Kidney (tissue), 22 donors: Measurements from ENCODE around the gene FAM216B. TPM values are rescaled to one million over a fixed set of nuclear protein-coding genes. Genes with fewer than 3 reads are reported as not detected.

Source experiments
- DNase-seq, 5 donors: peaks; one replicate each; pipeline ENCODE4 v3.0.0-alpha.2; 2013 to 2020
- FAIRE-seq: peaks from 2 replicates; lab custom pipeline; 2012; peaks lifted over from hg19 to GRCh38; lab: Jason Lieb, UNC
- H3K27ac ChIP-seq, 2 donors: one replicate each; pipeline ENCODE4 v1.7.0; 2013; ENCODE audit warnings: low read depth in 2 of 2, low read length in 2 of 2, inconsistent platforms in 1 of 2
- H3K27me3 ChIP-seq: one replicate; pipeline ENCODE4 v1.7.1; 2013; ENCODE audit warnings: low read length, inconsistent platforms; ENCODE audit not compliant: control insufficient read depth, insufficient read depth
- H3K36me3 ChIP-seq, 3 donors: one replicate each; pipeline versions ENCODE4 v1.7.0 to v1.7.1; 2013; ENCODE audit warnings: low read length in 3 of 3, control low read depth in 1 of 3, inconsistent platforms in 1 of 3; ENCODE audit not compliant: insufficient read depth in 3 of 3, control insufficient read depth in 2 of 3
- H3K4me1 ChIP-seq, 3 donors: one replicate each; pipeline versions ENCODE4 v1.7.0 to v1.7.1; 2013; ENCODE audit warnings: low read length in 3 of 3, inconsistent platforms in 1 of 3, low read depth in 1 of 3; ENCODE audit not compliant: control insufficient read depth in 2 of 3, insufficient read depth in 2 of 3
- H3K4me3 ChIP-seq, 3 donors: one replicate each; pipeline versions ENCODE4 v1.7.0 to v1.8.1; 2013; ENCODE audit warnings: low read length in 3 of 3, control low read depth in 1 of 3, inconsistent platforms in 1 of 3
- H3K9ac ChIP-seq, 3 donors: one replicate each; pipeline versions ENCODE4 v1.7.0 to v1.7.1; 2013; ENCODE audit warnings: low read length in 3 of 3, control low read depth in 1 of 3, inconsistent platforms in 1 of 3
- H3K9me3 ChIP-seq, 3 donors: one replicate each; pipeline versions ENCODE4 v1.7.0 to v1.7.1; 2013; ENCODE audit warnings: low read length in 3 of 3, control low read depth in 1 of 3, inconsistent platforms in 1 of 3; ENCODE audit not compliant: control insufficient read depth in 2 of 3, insufficient read depth in 1 of 3
- intact Hi-C: fragments of 100-400 bp; cut with DNase I; formaldehyde crosslinking; loops from one replicate; pipeline ENCODE4 v1.11.1; 2022
- long read RNA-seq, 10 donors: library from polyadenylated mRNA in 1 of 10; unstranded in 1 of 10; transcript quantifications; one replicate each; pipeline ENCODE4 v2.0.0 and lab custom pipeline, GENCODE V29; 2021 to 2026
- polyA plus RNA-seq: library from polyadenylated mRNA; stranded (reverse); fragments of 350-450 nt; fragmentation: Illumina TruSeq; extraction: RNeasy Lipid Tissue Mini Kit (QIAGEN cat#74804); gene quantifications from one replicate; pipeline ENCODE4 v1.2.3, GENCODE V29; 2014; ENCODE audit warnings: low read depth, low replicate concordance; ENCODE audit not compliant: insufficient read depth
- total RNA-seq: library from RNA; stranded (reverse); fragmentation: NEBNext Ultra II Directional; extraction: Animal tissue kit (Norgen Biotek cat#: 25700); gene quantifications from one replicate; pipeline ENCODE4 v1.2.1, GENCODE V29; 2021
- TF ChIP-seq, protein P1 (sequence below): IDR thresholded peaks from 3 replicates; pipeline ENCODE4 v1.5.1; 2012; ENCODE audit warnings: mild to moderate bottlenecking, moderate library complexity, borderline replicate concordance; ENCODE audit not compliant: insufficient read depth; ENCODE audit errors: extremely low read depth
- donor health status: control.
- donor health status: control.
- donor health status: control.
- donor health status: control.
- donor health status: control.
- donor health status: DM: yes; HTN: yes; CAD: no.
- donor health status: Normal renal cell carcinoma (clear cell type).

FAM216B gene
- total RNA-seq (0.09 TPM), polyA plus RNA-seq (not detected)
- long read RNA-seq, donor 1, result 0 reads
- long read RNA-seq, donor 2, result 0 reads
- long read RNA-seq, donor 3, result 0 reads
- long read RNA-seq, donor 4, result 0 reads
- long read RNA-seq, donor 5, result 0 reads
- long read RNA-seq, donor 6, result 0 reads
- long read RNA-seq, donor 7, result 0 reads
- long read RNA-seq, donor 8, result 0 reads
- long read RNA-seq, donor 9, result 0 reads
- long read RNA-seq, donor 10, result 0 reads

DNA sequence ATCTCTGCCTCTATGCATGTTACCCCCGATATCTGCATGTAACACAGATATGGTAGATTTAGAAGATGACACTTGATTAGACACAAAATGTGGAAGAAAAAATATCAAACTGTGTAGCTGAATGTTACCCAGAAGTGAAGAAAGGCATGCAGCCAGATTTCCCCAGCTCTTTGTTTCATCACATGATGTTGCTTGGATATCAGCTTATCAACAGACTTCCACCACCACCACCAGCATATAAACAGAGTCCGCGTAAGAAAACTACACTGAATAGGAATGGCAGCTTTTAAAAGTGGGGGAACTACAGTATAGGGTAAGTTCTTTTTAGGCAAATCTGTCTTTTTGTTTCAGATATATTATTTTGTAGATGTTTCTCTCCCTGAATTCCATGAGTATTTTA is at the start of gene FAM216B:
TSS of gene FAM216B (plus strand) at position 233 of the 400 bp plus-strand sequence. CDS start 2,484 bp downstream, outside the sequence.
- TF ChIP-seq, protein P1, sequence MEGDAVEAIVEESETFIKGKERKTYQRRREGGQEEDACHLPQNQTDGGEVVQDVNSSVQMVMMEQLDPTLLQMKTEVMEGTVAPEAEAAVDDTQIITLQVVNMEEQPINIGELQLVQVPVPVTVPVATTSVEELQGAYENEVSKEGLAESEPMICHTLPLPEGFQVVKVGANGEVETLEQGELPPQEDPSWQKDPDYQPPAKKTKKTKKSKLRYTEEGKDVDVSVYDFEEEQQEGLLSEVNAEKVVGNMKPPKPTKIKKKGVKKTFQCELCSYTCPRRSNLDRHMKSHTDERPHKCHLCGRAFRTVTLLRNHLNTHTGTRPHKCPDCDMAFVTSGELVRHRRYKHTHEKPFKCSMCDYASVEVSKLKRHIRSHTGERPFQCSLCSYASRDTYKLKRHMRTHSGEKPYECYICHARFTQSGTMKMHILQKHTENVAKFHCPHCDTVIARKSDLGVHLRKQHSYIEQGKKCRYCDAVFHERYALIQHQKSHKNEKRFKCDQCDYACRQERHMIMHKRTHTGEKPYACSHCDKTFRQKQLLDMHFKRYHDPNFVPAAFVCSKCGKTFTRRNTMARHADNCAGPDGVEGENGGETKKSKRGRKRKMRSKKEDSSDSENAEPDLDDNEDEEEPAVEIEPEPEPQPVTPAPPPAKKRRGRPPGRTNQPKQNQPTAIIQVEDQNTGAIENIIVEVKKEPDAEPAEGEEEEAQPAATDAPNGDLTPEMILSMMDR, result no peak
- no peaks in the 10 kb centered on the region for H3K9me3 ChIP-seq
- no peaks in the 10 kb centered on the region for H3K4me1 ChIP-seq
- no peak within 1 kb of the TSS for H3K4me3 ChIP-seq
- H3K27ac ChIP-seq, result no peak within 1 kb of the TSS
- no peak for DNase-seq
- FAIRE-seq, result no peak
- H3K27me3 ChIP-seq, result no peaks in the 10 kb centered on the region
- H3K9ac ChIP-seq, result no peak within 1 kb of the TSS
- no peaks in the 10 kb centered on the region for H3K36me3 ChIP-seq
- intact Hi-C loops, result no loop called here

DNA sequence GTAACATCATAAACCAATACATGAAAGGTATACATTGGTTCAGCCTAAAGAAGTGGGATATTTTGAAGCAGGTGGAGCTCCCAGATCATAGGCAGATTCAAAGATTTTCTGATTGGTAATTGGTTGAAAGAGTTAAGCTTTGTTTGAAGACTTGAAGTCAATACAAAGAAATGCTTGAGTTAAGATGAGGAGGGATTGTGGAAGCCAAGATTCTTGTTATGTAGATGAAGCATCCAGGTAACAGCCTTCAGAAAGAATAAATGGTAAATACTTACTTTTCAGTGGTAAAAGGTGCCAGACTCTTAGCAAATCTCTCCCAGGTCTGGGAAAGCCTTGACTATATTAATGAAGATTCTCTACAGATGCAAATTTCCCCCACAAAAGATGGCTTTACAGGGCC is 49.3 kb upstream of the FAM216B start:
- Histone ChIP-seq H3K27me3 (no peaks in the 10 kb centered on the region), H3K9ac (no peak overlapping the region), H3K27ac (no peak overlapping the region), H3K36me3 (no peaks in the 10 kb centered on the region), H3K4me1 (no peaks in the 10 kb centered on the region), H3K9me3 (no peaks in the 10 kb centered on the region), H3K4me3 (no peak overlapping the region)
- DNase-seq (no peak), FAIRE-seq (no peak)
- TF ChIP-seq, protein P1, result no peak
- intact Hi-C loops, result no loop called here

DNA sequence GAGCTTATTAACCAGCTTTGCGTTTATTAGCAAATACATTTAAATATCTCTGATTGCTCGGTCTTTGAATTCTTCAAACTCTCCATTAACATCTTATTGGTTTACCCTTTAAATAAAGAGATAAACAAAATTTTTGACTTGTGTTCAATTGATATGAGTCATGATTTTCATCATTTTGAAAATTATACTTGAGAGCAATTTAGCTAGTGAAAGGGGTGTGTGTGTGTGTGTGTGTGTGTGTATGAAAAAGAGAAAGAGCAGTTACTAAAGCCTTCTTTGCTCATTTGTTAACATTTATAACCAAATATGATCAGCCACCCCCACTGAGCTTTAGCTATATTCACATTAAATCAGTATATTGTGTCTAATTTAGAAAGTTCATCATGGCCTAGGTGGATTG is 48.3 kb upstream of the FAM216B start:
- DNase-seq, result no peak

More for the DNA sequence above, 48.3 kb upstream of the FAM216B start:
- intact Hi-C loops, result no loop called here
- no peak for FAIRE-seq
- TF ChIP-seq, protein P1, result no peak
- H3K27me3 ChIP-seq, result no peaks in the 10 kb centered on the region
- H3K4me3 ChIP-seq, result no peak overlapping the region
- no peaks in the 10 kb centered on the region for H3K9me3 ChIP-seq
- H3K9ac ChIP-seq, result no peak overlapping the region
- H3K27ac ChIP-seq, result no peak overlapping the region
- no peaks in the 10 kb centered on the region for H3K36me3 ChIP-seq
- H3K4me1 ChIP-seq, result no peaks in the 10 kb centered on the region
